ENCODE results near the gene EXOG.
A peak's percentile ranks its signal among the peaks of the same experiment; 100 is the strongest.

EXOG gene

DNA sequence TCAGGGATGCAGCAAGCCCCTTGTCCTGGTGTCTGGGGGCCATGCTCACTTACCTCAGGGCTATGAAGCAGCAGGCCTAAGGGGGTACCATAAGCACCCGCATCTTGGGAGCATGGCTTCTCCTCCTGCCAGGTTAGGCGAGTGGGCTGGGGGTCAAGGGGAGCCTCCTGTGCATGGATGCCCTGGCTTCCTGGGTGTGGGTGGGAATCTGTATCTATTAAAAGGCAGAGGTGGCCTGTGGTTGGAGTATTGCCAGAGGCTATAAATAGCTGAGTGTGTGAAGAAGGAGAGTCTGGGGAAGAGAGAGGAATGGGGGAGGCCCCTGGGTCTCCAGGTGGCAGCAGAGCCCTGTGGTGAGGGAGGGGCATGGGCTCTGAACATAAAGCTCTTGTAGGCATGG, 22.9 kb upstream of the EXOG start:
- no peak for DNase-seq (ENCODE audit: low spot score)

DNA sequence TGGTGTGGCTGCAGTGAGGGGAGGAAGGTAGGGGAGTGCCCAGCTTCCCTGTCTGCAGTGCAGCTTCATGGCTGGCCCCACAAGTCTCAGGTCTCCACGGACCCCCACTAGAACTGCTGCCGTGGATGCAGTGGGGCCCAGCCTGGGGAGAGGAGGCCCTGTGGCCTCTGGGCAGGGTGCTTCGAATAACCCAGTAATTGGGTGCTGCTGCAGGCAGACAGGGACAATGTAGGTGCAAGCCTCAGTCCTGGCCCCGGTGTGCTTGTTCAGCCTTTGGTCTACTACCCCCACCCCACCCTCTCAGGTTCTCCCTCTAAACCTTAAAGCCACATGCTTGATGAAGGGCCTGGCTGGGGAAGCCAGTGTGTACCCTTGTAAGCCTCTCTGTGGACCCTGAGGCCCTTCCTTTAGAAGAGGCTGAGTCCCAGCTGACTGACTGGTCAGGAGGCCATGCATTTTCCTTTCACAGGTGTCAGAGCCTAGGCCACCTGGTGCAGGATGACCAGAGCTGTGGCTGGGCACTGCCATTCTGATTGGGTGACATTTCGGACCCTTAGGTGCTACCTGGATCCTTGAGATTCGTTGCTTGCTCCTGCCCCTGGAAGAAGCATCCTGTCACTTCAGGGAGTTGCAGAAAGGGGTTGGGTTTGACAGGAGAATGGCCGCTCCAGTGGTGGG, 21.1 kb upstream of the EXOG start:
- no peak for DNase-seq (ENCODE audit: low spot score)

DNA sequence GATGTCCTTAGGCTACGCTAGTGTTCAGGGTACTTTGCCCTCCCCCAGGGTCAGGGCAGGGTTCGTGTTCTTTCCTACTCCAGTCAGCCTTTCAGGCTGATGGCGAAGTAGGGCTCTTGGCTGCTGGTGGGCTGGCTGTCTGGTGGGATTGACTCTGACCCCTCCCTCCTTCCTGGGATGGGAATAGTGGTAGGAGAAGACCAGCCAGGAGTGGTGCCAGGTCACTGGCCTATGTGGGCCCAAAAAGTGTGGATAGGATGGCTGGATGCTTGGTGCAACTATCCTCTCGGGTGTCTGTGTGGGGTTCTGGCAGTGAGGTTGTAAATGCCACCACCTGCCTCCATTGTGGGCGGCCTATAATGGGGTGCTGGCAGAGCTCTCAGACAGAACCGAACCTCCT, 20.4 kb upstream of the EXOG start:
- no peak for DNase-seq (ENCODE audit: low spot score)

DNA sequence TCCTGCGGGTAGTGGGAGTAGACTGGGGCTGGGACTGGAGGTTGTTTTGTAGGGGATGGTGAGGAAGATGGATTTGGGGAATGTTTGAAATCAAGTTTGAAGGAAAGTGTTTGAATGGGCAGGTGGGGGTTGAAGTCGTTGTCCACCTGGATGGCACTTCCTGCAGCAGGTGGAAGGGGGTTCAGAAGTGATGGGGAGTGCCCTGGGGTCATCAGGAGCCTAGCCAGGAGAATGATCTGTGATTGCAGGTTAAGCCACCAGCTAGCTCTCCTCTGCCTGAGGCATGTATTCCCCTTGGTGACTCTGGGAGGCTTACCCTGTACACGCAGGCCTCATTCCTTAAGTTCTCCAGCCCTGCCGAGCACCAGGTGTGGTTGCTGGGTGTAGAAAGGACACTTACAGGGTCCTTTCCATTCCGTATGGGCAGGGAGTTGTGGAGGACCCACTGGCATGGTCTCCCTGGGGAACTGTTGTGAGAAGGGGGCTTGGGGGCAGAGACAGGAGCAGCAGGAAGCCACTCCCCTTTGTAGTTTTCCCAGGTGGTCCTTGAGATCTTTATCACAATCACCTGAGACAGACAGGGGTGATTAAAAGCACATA, 19.9 kb upstream of the EXOG start:
- DNase-seq (ENCODE audit: low spot score), result no peak

DNA sequence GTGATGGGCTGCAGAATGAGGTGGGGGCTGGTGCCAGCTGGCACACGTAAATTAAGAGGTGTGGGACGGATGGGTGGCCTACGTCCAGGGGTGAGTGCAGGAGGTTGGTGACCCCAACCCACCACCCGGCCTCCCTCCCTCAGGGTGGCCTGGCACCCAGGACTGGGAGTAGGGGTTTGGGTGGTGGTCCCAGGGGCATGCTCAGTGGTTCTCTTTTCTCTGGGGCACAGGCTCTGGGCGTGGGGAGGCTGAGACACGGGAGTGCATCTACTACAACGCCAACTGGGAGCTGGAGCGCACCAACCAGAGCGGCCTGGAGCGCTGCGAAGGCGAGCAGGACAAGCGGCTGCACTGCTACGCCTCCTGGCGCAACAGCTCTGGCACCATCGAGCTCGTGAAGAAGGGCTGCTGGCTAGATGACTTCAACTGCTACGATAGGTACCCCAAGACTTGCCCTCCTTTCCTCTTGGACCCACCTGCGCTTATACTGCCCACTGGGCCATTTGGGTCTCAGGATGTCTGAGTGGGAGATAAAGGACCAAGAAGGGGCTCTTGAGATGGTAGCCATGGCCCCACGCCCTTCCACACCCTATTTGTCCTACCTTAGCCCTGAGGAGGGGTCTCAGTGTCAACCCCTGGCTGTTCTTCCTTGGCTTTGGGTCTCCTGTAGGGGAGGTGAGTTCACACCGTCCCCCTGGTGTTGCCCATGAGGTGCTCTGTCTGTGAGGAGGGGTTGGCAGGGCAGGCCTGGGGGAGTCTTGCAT, 18.9 kb upstream of the EXOG start:
- DNase-seq (ENCODE audit: low spot score), result no peak

DNA sequence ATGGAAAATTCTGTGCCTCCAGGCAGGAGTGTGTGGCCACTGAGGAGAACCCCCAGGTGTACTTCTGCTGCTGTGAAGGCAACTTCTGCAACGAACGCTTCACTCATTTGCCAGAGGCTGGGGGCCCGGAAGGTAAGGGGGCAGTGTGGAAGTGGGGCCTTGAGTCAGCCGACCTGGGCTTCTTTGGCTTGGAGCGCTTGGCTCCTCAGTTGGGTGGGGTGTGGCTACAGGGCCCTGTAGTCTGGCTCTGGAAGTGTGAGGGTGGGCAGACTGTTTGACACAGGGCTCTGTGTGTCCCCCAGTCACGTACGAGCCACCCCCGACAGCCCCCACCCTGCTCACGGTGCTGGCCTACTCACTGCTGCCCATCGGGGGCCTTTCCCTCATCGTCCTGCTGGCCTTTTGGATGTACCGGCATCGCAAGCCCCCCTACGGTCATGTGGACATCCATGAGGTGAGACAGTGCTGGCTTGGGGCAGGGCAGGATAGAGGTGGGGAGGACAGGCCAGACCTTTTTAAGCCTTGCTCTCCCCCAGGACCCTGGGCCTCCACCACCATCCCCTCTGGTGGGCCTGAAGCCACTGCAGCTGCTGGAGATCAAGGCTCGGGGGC, 18.2 kb upstream of the EXOG start:
- DNase-seq (ENCODE audit: low spot score), result no peak

DNA sequence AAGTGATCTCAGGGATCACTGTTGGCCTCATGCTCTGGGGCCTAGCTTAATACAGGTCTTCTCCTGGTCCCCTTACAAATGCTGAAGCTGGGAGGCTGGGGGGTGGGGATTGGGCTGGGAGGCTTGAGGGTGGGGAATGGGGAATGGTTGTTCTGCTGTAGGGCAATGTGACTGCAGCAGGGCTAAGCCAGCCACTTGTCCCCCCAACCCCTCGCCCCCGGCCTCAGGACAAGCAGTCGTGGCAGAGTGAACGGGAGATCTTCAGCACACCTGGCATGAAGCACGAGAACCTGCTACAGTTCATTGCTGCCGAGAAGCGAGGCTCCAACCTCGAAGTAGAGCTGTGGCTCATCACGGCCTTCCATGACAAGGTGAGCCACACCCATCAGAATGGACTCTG, 17.2 kb upstream of the EXOG start:
- DNase-seq (ENCODE audit: low spot score), result no peak

DNA sequence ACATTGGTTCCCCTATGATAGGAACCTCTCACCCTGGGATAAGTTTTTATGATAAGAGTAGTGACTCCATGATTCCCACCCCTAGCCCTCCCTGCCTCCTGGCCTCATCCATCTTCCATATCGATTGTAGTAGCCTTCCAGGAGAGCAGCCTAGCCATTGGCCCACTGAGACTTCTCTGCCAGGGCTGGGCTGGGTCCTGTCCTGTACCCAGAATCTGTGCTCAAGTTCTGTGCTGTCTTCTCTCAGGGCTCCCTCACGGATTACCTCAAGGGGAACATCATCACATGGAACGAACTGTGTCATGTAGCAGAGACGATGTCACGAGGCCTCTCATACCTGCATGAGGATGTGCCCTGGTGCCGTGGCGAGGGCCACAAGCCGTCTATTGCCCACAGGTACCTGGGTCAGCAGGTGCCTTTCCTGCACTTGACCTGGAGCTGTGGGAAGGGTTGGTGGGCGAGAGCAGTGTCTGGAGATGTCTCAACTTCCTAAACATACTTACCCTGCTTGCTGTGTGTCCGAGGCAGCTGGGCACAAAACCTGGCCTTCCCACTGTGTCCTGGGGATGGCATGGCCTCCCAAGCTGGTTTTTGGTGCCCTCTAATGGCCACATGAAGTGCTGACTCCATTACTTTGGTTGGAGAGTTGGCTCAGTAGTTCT, 16.6 kb upstream of the EXOG start:
- peak; percentile 73 for DNase-seq (ENCODE audit: low spot score)

DNA sequence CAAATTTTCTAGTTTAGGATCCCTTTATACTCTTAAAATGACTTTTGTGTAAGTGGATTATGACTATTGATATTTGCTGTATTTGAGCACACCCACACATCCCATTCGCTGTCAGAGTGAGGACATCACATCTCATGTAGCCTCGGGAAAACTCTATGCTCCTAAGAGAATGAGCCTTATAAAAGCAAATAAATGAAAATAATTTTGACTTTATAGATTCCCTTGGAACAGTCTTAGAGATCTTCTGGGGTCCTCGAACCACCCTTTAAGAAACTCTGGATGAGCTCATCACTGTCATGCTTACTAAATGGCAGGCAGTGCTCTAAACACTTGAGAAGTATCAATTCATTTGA, 16.1 kb upstream of the EXOG start:
- DNase-seq (ENCODE audit: low spot score), result no peak

DNA sequence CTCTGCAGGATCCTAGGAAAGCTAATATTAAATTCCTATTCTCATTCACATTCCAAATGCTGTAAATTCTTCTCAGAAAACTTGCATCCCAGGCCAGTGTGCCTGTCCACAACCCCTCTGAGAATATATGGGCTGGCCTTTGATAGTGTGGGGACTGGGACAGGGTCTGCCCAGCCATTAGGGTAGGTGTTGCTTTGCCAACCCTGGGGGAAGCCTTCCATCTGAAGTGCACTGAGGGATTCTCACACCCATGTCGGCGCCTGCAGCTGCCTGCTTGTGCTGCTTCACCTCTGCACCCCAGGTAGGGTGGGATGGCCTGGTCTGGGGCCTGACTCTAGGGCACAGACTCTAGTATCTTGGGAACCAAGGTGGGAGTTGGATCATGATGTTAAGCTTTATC, 15.2 kb upstream of the EXOG start:
- DNase-seq (ENCODE audit: low spot score), result no peak

DNA sequence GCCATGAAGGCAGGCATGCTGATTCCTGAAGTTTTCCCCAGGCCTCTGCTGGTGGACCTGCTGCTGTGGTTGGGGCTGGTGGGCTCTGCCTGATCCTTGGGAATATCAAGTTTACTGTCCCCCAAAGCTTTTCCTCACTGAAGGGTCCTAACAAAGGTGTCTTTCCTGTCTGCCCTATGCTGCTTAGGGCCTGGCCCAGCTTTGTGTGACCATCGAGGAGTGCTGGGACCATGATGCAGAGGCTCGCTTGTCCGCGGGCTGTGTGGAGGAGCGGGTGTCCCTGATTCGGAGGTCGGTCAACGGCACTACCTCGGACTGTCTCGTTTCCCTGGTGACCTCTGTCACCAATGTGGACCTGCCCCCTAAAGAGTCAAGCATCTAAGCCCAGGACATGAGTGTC, 13.2 kb upstream of the EXOG start:
- no peak for DNase-seq (ENCODE audit: low spot score)

DNA sequence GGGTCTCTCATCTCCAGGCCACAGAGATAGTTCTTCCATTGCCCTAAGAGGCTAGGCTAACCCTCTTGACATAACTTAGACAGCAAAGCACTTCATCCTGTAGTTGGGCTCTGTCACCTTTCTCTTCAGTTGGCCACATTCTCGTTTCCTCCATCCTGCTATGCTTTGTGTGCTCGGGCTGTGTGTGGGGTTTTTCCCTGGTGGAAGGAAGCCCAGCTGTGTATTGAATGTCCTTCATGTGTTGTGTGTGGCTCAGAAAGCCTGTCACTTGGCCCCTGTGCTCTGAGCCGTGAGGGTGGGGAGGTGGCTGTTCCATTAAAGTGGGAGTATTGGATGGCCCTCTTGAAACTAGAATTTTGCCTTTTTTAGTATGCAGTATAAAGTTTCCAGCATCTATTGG, 8.8 kb upstream of the EXOG start:
- no peak for DNase-seq (ENCODE audit: low spot score)

DNA sequence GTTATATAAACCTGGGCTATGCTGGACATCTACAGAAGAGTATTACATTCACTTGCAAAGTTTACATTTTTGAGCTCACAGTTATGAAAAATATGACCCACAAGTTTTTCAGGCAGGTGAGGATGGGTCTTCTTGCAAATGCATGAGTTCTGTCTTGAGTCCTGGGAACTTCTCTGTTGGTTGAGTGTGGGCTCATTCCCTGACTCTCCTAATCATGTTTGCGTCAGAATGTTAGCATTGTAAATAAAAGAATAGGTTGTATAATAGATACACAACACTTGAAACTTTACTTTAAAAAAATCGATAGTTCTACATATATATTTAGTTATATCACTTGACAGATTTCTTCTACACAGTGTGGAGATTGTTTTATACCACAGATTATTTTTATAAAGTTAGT, 7.2 kb upstream of the EXOG start:
- no peak for DNase-seq (ENCODE audit: low spot score)

DNA sequence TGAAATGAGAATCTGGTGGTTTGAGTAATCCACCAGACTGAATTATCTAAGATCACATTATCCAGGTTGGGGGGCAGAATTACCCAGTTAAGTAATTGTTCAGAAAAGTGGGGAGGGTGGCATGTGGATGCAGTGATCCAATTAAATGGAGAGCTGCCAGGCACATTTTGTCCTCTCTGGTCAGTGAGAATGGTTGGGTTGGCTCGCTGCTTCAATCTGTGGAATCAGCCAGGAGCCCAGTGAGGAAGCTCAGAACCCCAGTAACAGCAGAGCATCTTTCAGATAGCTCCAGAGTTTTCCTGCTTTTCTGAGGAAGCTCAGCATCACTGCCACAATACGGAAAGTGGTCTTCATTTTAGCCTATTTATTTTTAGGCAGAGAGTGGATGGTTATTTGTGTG, 6.4 kb upstream of the EXOG start:
- DNase-seq (ENCODE audit: low spot score), result no peak

DNA sequence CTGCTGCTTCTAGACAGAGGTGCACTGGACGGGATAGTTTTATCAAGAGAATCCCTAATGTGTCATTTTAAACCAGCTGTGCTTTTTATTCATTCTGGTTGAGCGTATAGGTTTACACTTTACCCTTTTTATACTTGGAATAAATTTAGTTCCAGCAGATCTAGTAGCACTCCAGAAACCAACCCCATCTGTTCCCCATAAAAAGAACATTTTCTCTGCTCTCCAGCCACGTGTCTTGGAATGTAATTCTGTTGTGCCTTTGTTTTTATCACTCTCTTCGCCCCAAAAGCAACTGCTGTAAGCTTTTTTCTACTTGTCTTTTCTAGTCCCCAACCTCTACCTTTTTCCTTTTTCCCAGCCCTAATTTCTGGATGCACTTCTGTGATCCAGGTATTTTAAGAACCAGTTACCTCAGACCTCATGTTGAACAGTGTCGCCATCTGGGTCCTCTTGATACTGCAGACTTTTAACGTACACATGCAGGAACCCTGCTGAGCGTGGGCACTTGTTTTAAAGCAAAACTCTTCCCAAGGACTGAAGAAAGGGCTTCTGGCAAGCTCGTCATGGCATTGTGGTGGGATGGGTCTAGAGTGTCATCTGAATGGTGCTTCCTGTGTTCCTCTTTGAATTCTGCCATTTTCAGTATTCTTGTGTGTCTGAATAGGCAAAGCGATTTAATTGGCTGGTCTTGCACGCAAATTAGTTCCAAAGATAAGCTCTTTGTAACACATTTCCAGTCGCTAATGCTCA, 5.7 kb upstream of the EXOG start:
- DNase-seq (ENCODE audit: low spot score), result no peak

DNA sequence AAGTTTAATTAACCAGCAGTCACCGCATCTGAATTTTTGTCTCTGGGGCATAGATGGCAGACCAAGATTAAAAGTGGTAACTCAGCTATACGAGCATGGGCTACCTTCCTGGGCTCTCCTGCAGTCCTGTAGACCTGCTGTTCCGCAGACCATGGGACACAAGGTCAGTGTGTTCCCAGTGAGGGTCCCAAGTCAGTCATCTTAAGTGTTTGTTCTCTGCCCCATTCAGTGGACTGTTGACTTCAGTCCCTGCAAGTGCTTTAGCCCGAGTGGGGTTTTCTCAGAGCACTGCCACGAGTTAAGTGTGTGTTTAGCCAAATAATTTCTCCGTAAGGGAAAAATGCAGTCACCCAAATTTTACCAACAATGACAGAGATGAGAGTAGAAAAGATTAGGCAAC, 4.9 kb upstream of the EXOG start:
- no peak for DNase-seq (ENCODE audit: low spot score)

DNA sequence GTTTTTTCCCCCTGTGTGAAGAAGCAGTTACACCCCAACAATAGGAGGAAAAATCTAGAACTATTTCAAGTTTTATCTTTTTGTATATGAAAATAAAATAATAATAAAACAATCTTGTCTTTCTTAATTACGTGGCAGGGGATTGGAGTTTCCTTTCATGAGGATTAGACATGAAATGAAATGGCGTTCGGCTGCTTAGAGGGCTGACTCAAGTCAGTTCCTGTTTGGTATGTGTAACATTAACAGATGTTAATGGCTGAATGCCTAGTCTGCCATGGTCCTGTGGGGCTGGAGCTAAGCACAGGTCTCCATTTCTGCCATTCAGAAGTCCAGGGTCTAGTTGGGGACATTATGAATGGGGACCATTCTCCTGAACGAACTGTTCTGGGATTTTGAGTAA, 3.1 kb upstream of the EXOG start:
- DNase-seq (ENCODE audit: low spot score), result no peak

DNA sequence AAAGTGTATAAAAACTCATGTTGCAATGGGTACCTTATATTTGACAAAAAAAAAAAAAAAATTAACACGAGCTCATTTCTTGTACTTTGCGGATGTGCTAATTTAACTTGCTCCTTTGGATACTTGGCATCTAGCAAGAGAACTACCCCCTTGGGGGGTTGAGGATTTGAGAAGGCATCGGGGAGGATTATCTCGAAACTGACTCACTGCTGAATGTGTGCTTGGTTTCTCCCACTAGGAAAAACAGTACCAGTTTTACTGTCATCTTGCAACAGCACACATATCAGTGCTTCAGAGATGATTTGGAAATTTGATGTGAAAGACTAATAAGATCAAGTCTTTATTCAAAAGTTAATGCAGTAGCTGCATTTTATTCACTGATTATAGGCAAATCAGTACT, 891 bp downstream of the EXOG start:
- no peak for DNase-seq (ENCODE audit: low spot score)

DNA sequence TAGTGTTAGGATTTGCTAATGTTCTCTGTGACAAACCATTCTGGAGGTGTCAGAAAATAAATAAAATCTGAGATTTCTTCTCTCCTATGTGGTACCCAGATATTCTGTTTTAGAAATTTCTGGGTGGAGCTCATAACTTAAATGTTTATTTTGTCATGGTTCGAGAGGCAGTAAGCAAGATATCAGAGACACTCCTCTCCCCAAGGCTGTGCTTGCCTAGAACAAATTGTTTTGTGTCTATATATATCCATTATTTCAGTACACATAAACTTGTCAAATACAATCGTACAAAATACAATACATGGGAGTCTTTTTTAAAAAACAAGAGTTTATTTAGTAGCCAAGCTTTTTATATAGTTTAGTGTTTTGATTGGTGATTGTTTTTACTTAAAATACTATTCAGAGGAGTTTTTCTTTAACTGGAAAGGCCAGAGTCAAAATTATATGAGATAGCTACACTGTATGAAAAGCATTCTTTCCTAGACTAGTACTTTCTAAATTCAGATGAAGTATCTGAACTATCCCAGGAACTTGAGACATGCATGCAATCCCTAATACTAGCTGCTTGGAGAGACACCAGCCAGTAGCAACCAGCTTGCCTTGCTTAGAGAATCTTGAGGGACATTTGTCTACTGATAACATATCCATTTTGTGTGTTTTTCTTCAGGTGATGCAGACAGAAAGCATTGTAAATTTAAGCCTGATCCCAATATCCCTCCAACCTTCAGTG, 4.7 kb downstream of the EXOG start:
- no peak for DNase-seq (ENCODE audit: low spot score)

DNA sequence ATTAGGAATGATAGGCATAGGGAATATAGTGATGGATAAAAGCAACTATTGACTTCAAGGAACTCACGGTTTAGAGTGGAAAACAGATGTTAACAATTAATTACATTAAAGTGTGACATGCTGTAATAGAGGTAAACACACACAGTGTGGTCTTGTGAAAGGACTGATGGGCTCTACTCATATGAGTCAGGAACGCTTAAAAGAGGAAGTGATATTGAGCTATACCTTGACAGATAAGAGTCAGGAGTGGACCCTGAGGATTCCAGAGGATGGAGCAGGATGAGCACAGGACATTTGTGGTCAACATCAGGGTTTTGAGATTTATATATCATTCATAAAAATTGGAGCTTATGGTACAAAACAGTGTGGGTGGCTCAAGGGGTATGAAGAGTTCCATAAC, 11.0 kb downstream of the EXOG start:
- DNase-seq (ENCODE audit: low spot score), result no peak

DNA sequence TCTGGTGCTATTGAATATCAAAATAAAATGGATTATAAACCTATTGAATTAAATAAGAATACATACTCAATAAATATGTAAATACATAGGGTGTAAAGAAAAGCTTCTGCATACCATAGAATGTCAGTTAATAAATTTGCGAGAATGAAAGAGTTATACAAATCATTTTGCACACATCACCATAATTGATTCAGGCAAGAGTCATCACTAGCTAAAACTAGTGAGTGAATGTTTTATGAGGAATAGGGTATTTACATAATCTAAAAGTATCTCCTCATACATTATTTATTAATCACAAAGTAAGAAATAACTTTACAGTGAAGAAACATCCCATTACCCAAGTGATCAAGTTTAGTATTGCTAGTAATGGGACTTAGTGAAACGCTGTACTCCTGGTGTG, 13.6 kb downstream of the EXOG start:
- no peak for DNase-seq (ENCODE audit: low spot score)
